GM12801 (cell line): ENCODE results near the gene CPXM1.

Experiments
- TF ChIP-seq, protein P1 (sequence below): IDR thresholded peaks from one replicate; pipeline ENCODE4 v1.5.1; 2011; ENCODE audit warnings: control low read depth; ENCODE audit not compliant: insufficient read length; ENCODE audit errors: extremely low read depth

Gene CPXM1

GRCh38 chr20:2812189-2812588 lies 11.8 kb upstream of the CPXM1 start:
- TF ChIP-seq, protein P1, sequence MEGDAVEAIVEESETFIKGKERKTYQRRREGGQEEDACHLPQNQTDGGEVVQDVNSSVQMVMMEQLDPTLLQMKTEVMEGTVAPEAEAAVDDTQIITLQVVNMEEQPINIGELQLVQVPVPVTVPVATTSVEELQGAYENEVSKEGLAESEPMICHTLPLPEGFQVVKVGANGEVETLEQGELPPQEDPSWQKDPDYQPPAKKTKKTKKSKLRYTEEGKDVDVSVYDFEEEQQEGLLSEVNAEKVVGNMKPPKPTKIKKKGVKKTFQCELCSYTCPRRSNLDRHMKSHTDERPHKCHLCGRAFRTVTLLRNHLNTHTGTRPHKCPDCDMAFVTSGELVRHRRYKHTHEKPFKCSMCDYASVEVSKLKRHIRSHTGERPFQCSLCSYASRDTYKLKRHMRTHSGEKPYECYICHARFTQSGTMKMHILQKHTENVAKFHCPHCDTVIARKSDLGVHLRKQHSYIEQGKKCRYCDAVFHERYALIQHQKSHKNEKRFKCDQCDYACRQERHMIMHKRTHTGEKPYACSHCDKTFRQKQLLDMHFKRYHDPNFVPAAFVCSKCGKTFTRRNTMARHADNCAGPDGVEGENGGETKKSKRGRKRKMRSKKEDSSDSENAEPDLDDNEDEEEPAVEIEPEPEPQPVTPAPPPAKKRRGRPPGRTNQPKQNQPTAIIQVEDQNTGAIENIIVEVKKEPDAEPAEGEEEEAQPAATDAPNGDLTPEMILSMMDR: no peak

DNA sequence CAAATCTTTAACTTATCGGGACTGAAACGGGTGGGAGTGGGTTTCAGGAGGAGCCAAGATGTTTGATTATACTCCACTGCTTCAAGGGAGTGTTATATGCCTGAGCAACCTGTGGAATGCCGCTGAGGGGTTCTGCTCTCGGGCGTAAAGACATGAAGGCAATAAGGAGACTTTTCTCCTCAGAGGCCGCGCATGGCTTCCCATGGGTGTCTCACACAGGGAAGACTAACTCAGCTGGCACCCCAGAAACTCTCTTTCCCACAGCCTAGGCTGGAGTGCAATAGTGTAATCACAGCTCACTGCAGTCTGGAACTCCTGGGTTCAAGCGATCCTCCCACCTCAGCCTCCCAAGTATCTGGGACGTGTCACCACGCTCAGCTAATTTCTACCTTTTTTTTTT lies 9.3 kb upstream of the CPXM1 start:
- TF ChIP-seq, protein P1: no peak

GRCh38 chr20:2807019-2807418 lies 6.6 kb upstream of the CPXM1 start:
- TF ChIP-seq, protein P1: no peak

- TF ChIP-seq, protein P1: no peak
Observed at GRCh38 chr20:2806351-2806701, 5.9 kb upstream of the CPXM1 start.

DNA sequence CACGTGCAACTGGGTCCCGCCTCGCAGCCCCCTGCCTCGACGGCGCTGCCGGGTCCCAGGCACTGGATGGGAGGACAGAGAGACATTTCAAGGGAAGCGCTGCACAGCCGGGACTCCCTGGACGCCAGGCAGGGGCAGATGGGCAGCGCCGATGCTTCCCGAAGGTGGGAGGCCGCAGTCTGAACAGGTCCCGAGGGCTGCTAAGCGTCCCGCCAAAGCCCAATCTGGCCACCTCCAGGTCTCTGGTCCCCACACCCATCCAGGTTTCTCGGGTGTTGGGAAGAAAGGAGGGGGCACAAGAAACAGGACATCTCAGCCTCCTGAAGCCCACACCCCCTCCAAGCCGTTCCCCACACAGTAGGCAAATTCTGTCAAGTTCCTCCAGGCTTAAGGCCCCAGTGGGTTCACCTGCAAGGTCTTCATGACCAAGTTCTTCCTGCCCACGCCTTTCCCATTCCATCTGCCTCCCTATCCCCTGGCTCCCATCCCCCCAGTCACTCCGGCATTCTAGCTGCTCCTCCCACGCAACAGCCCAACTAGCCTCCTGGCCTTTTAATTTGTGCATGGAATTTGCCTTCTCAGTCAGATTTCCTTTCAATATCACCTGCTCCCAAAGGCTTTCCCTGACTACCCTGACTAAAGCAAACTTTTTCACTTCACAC lies 5.4 kb upstream of the CPXM1 start:
- TF ChIP-seq, protein P1: no peak

GRCh38 chr20:2804852-2805688 lies 4.6 kb upstream of the CPXM1 start:
- TF ChIP-seq, protein P1: no peak

- TF ChIP-seq, protein P1: no peak
Observed at GRCh38 chr20:2804041-2804828, 3.8 kb upstream of the CPXM1 start.
